K562 (cell line): ENCODE measurements around the gene DIP2B. TPM values are rescaled to one million over a fixed set of nuclear protein-coding genes. Genes with fewer than 3 reads are reported as not detected.

Experiments used
- ATAC-seq: fragments of 200-7000 bp; cut with Tn5 transposase; 3 replicates; pipeline ENCODE4 v1.9.1; 2020; ENCODE audit warnings: moderate library complexity
- BruUV-seq: library from RNA; stranded (reverse); fragments of 400-500 nt; replicated peaks from 2 replicates; lab custom pipeline; 2021; lab: Mats Ljungman, UMichigan
- CTCF ChIA-PET: fragments of 300-600 bp; formaldehyde crosslinking; extraction: SDS; loops from one replicate; lab custom pipeline; 2021; ENCODE audit warnings: low intra/inter-chr PET ratio; lab: Yijun Ruan, JAX
- POLR2A ChIA-PET: fragments of 300-600, 350-650 bp; sonication (Branson Sonifier 250); formaldehyde crosslinking; extraction: SDS; loops from one replicate; lab custom pipeline; 2021; ENCODE audit warnings: antibody characterized with exemption, inconsistent platforms; lab: Yijun Ruan, JAX
- DNase-seq, 4 experiments: peaks; one replicate each; pipeline versions ENCODE4 v3.0.0 to v3.0.0-alpha.2; 2011 to 2018; ENCODE audit warnings: low spot score in 3 of 4, mixed read lengths in 3 of 4; ENCODE audit errors: extremely low read depth in 1 of 4
- FAIRE-seq: peaks from 2 replicates; lab custom pipeline; 2011; peaks lifted over from hg19 to GRCh38; lab: Jason Lieb, UNC
- H2AFZ ChIP-seq: 2 replicates; pipeline ENCODE4 v1.6.0; 2011; ENCODE audit warnings: low read depth, low read length, control low read depth, inconsistent platforms
- H3K27ac ChIP-seq: fragments of 200-600 bp; 3 replicates; pipeline ENCODE4 v1.8.0; 2011; ENCODE audit warnings: low read depth, mild to moderate bottlenecking, control low read depth, inconsistent platforms, low read length, moderate library complexity, mixed read lengths; ENCODE audit errors: extremely low read depth
- H3K27me3 ChIP-seq, 2 experiments: fragments of 300-600 bp in 1 of 2; 2 replicates in 1 of 2; 3 replicates in 1 of 2; pipeline versions ENCODE4 v1.6.0 to v1.8.0; 2011; ENCODE audit warnings: inconsistent platforms in 2 of 2, low read length in 2 of 2, mild to moderate bottlenecking in 1 of 2, mixed read lengths in 1 of 2, moderate library complexity in 1 of 2; ENCODE audit not compliant: control insufficient read depth in 2 of 2, insufficient read depth in 2 of 2
- H3K36me3 ChIP-seq: fragments of 300-600 bp; 3 replicates; pipeline ENCODE4 v1.8.0; 2011; ENCODE audit warnings: mild to moderate bottlenecking, low read length, inconsistent platforms; ENCODE audit not compliant: control insufficient read depth, insufficient read depth
- H3K4me1 ChIP-seq, 2 experiments: fragments of 200-600 bp in 1 of 2; replicated peaks in 1 of 2; 2 replicates in 1 of 2; 3 replicates in 1 of 2; pipeline versions ENCODE4 v1.5.1 to v1.8.0; 2011; ENCODE audit warnings: inconsistent platforms in 2 of 2, low read length in 2 of 2, mild to moderate bottlenecking in 1 of 2, mixed read lengths in 1 of 2, moderate library complexity in 1 of 2; ENCODE audit not compliant: control insufficient read depth in 2 of 2, insufficient read depth in 2 of 2
- H3K4me2 ChIP-seq: 2 replicates; pipeline ENCODE4 v1.6.1; 2011; ENCODE audit warnings: low read length, control low read depth, inconsistent platforms, mixed read lengths; ENCODE audit not compliant: insufficient read depth
- H3K4me3 ChIP-seq: fragments of 200-600 bp; sonication (generic), shearing (Covaris generic); 2 replicates; pipeline ENCODE4 v1.5.1; 2016; ENCODE audit warnings: control low read depth, inconsistent platforms
- H3K79me2 ChIP-seq: fragments of 200-600 bp; 3 replicates; pipeline ENCODE4 v1.8.0; 2011; ENCODE audit warnings: low read length, inconsistent platforms; ENCODE audit not compliant: control insufficient read depth, insufficient read depth
- H3K9ac ChIP-seq, 2 experiments: 2 replicates each; pipeline versions ENCODE4 v1.6.0 to v1.6.1; 2011; ENCODE audit warnings: low read depth in 2 of 2, low read length in 2 of 2, control low read depth in 1 of 2, inconsistent platforms in 1 of 2, mild to moderate bottlenecking in 1 of 2, mixed read lengths in 1 of 2; ENCODE audit not compliant: insufficient read depth in 1 of 2
- H3K9me1 ChIP-seq: one replicate; pipeline ENCODE4 v1.6.0; 2011; ENCODE audit warnings: inconsistent platforms, mild to moderate bottlenecking, low read length, moderate library complexity; ENCODE audit not compliant: control insufficient read depth, insufficient read depth
- H3K9me3 ChIP-seq: replicated peaks from 2 replicates; pipeline ENCODE4 v1.5.1; 2011; ENCODE audit warnings: low read depth, low read length, inconsistent platforms; ENCODE audit not compliant: control insufficient read depth, insufficient read depth
- H4K20me1 ChIP-seq: replicated peaks from 2 replicates; pipeline ENCODE4 v1.6.1; 2011; ENCODE audit warnings: low read length, inconsistent platforms, mixed read lengths; ENCODE audit not compliant: control insufficient read depth, insufficient read depth
- CREB1 ChIP-seq, 2 experiments: sonication (generic) in 1 of 2; formaldehyde crosslinking in 1 of 2; IDR thresholded peaks; 2 replicates each; pipeline versions ENCODE4 v1.6.1 to v1.8.0; 2012 to 2022; ENCODE audit warnings: inconsistent platforms in 1 of 2, mild to moderate bottlenecking in 1 of 2, missing genetic modification reagents in 1 of 2, moderate library complexity in 1 of 2
- CREB3 ChIP-seq: fragments of 450-650 bp; conservative IDR thresholded peaks from 2 replicates; pipeline ENCODE4 v1.6.1; 2016; ENCODE audit warnings: missing genetic modification characterization, low read depth, mild to moderate bottlenecking, missing compliant biosample characterization, moderate library complexity
- DMBX1 ChIP-seq: fragments of 250-450 bp; sonication (Bioruptor Pico); IDR thresholded peaks from 2 replicates; pipeline ENCODE4 v1.8.0; 2022; ENCODE audit warnings: inconsistent platforms, mild to moderate bottlenecking, moderate library complexity, borderline replicate concordance
- FUS ChIP-seq: fragments of 200-400 bp; formaldehyde crosslinking; optimal IDR thresholded peaks from 2 replicates; pipeline ENCODE3; 2017; ENCODE audit warnings: low read depth, low read length
- HCFC1 ChIP-seq: IDR thresholded peaks from 2 replicates; pipeline ENCODE4 v1.6.1; 2012; ENCODE audit warnings: low read depth, low read length, improper control_type of control experiment
- NFE2L1 ChIP-seq: fragments of 450-650 bp; IDR thresholded peaks from 2 replicates; pipeline ENCODE4 v1.6.1; 2016; ENCODE audit warnings: missing genetic modification characterization, low read depth, mild to moderate bottlenecking, missing compliant biosample characterization, moderate library complexity, borderline replicate concordance
- ZNF146 ChIP-seq: IDR thresholded peaks from one replicate; pipeline ENCODE4 v1.6.1; 2018; ENCODE audit warnings: missing compliant biosample characterization; ENCODE audit not compliant: unreplicated experiment
- ZNF23 ChIP-seq: fragments of 250-450 bp; sonication (Bioruptor Pico); IDR thresholded peaks from 2 replicates; pipeline ENCODE4 v1.4.0; 2020; ENCODE audit warnings: mild to moderate bottlenecking
- ZNF318 ChIP-seq, 2 experiments: fragments of 450-650 bp; IDR thresholded peaks; 2 replicates each; pipeline ENCODE4 v1.6.1; 2016; ENCODE audit warnings: mild to moderate bottlenecking in 2 of 2, borderline replicate concordance in 1 of 2, low read depth in 1 of 2, moderate library complexity in 1 of 2
- WGBS: fragments of 100-300 bp; shearing (Covaris generic); methylation state at CpG from one replicate; pipeline ENCODE4 v1.1.6; 2016; ENCODE audit warnings: low coverage, mixed read lengths; ENCODE audit not compliant: insufficient coverage; ENCODE audit errors: missing lambda C conversion rate; 5-methylcytosine and 5-hydroxymethylcytosine counted together
- in situ Hi-C: fragments of 300-500 bp; cut with MboI; formaldehyde crosslinking; loops from 4 replicates; pipeline ENCODE4 v1.15.0; 2018; ENCODE audit warnings: inconsistent platforms, mixed read lengths
- intact Hi-C: fragments of 100-400 bp; cut with micrococcal nuclease; formaldehyde crosslinking; loops from 2 replicates; pipeline ENCODE4 v1.14.2; 2022
- polyA plus RNA-seq, 8 experiments: library from polyadenylated mRNA; depleted of rRNA in 4 of 8; stranded (reverse) in 5 of 8; unstranded in 3 of 8; fragments of >200 nt; fragmentation: Nextera tagmentation in 2 of 8; fragmentation: Illumina TruSeq in 1 of 8; extraction: Ambion mirVana in 2 of 8; extraction: Trizol in 1 of 8; gene quantifications; 2 replicates each; pipeline versions ENCODE4 v1.2.1 to v1.2.3, GENCODE V29; 2011 to 2014; ENCODE audit warnings: inconsistent platforms in 1 of 8, missing spikeins in 1 of 8
- total RNA-seq, 7 experiments: library from RNA; depleted of rRNA in 6 of 7; stranded (reverse); fragments of >200 nt in 6 of 7; fragmentation: Illumina TruSeq in 2 of 7; extraction: Trizol in 2 of 7; gene quantifications; 2 replicates each; pipeline versions ENCODE4 v1.2.1 to v1.2.3, GENCODE V29; 2011 to 2021; ENCODE audit warnings: low replicate concordance in 1 of 7

The DIP2B gene
- total and polyA plus RNA-seq, 9 of the 15 experiments (the other 6 are each of a cell fraction or from before 2014, with no cell fraction given) = 4.6 to 26.1 (median 18.8) TPM

GRCh38 chr12:50672158-50672557, 167.4 kb downstream of the DIP2B start:
- intact Hi-C loops = no loop called here
- Histone ChIP-seq H3K4me2 (no peak overlapping the region), H3K4me1 (no peaks in the 10 kb centered on the region), H2AFZ (no peak overlapping the region), H3K36me3 (peaks cover 36% of the 10 kb centered on the region; the same call in 2 of the 3 replicates), H3K9me1 (no peaks in the 10 kb centered on the region), H3K9ac (no peak overlapping the region), H3K9me3 (no peaks in the 10 kb centered on the region), H3K27ac (no peak overlapping the region), H3K79me2 (no peaks in the 10 kb centered on the region), H4K20me1 (no peaks in the 10 kb centered on the region), H3K4me3 (no peak overlapping the region), H3K27me3 (no peaks in the 10 kb centered on the region)
- TF ChIP-seq ZNF23 (CRISPR knock-in tag) (no peak), NFE2L1 (tag) (no peak), ZNF318 (IDR thresholded peaks at IDR 0.05; ENCODE audit: borderline replicate concordance in 1 of 2, low read depth in 1 of 2) (no peak), ZNF146 (no peak), DMBX1 (no peak), FUS (no peak), CREB1 (IDR thresholded peaks at IDR 0.05) (no peak), CREB1 (CRISPR knock-in tag; IDR thresholded peaks at IDR 0.05) (no peak), CREB3 (tag) (no peak), HCFC1 (no peak)
- BruUV-seq = no TSS peak
- 93% methylated on average over 3 of the region's 3 CpGs for whole genome bisulfite sequencing
- ATAC-seq (no peak), DNase-seq (no peak), FAIRE-seq (no peak)
- ChIA-PET CTCF (no interaction called here), POLR2A (interaction anchor here (1.0 kb wide), 1 partner anchor 167 kb away, joined by 3 read pairs; the partner anchor contains the start of gene DIP2B)
- in situ Hi-C loops = no loop called here
